ENCODE data around the gene COCH.

Gene COCH

GRCh38 chr14:30874120-30874998, at the start of gene COCH:
TSS of gene COCH (plus strand) at chr14:30874559. CDS start at chr14:30874939, 380 bp downstream.
- in situ Hi-C loops (cut with HindIII; ENCODE audit: low sequenced_read_pairs): no loop called here

GRCh38 chr14:30826070-30826469, 48.3 kb upstream of the COCH start:
- in situ Hi-C loops (cut with HindIII; ENCODE audit: low sequenced_read_pairs): no loop called here

- in situ Hi-C loops (cut with HindIII; ENCODE audit: low sequenced_read_pairs): no loop called here
Observed at GRCh38 chr14:30829853-30830252, 44.5 kb upstream of the COCH start.

- in situ Hi-C loops (cut with HindIII; ENCODE audit: low sequenced_read_pairs): no loop called here
Observed at GRCh38 chr14:30834353-30834752, 40.0 kb upstream of the COCH start.

GRCh38 chr14:30838351-30838750, 36.0 kb upstream of the COCH start:
- in situ Hi-C loops (cut with HindIII; ENCODE audit: low sequenced_read_pairs): no loop called here

GRCh38 chr14:30840086-30840779, 34.1 kb upstream of the COCH start:
- in situ Hi-C loops (cut with HindIII; ENCODE audit: low sequenced_read_pairs): loop anchor here (10.0 kb wide), 1 partner anchor 55 kb away; no protein-coding TSS in a partner anchor

GRCh38 chr14:30842431-30842830, 31.9 kb upstream of the COCH start:
- in situ Hi-C loops (cut with HindIII; ENCODE audit: low sequenced_read_pairs): loop anchor here (10.0 kb wide), 1 partner anchor 58 kb away; no protein-coding TSS in a partner anchor

- in situ Hi-C loops (cut with HindIII; ENCODE audit: low sequenced_read_pairs): loop anchor here (10.0 kb wide), 1 partner anchor 64 kb away; no protein-coding TSS in a partner anchor
Observed at GRCh38 chr14:30848449-30849240, 25.7 kb upstream of the COCH start.

- in situ Hi-C loops (cut with HindIII; ENCODE audit: low sequenced_read_pairs): loop anchor here (10.0 kb wide), 1 partner anchor 65 kb away; no protein-coding TSS in a partner anchor
Observed at GRCh38 chr14:30849354-30849753, 25.0 kb upstream of the COCH start.

GRCh38 chr14:30849983-30850382, 24.4 kb upstream of the COCH start:
- in situ Hi-C loops (cut with HindIII; ENCODE audit: low sequenced_read_pairs): loop anchor here (10.0 kb wide), 1 partner anchor 65 kb away; no protein-coding TSS in a partner anchor

- in situ Hi-C loops (cut with HindIII; ENCODE audit: low sequenced_read_pairs): no loop called here
Observed at GRCh38 chr14:30853946-30854345, 20.4 kb upstream of the COCH start.

- in situ Hi-C loops (cut with HindIII; ENCODE audit: low sequenced_read_pairs): no loop called here
Observed at GRCh38 chr14:30854492-30854891, 19.9 kb upstream of the COCH start.

GRCh38 chr14:30855345-30856037, 18.9 kb upstream of the COCH start:
- in situ Hi-C loops (cut with HindIII; ENCODE audit: low sequenced_read_pairs): no loop called here

- in situ Hi-C loops (cut with HindIII; ENCODE audit: low sequenced_read_pairs): no loop called here
Observed at GRCh38 chr14:30861200-30861599, 13.2 kb upstream of the COCH start.

GRCh38 chr14:30864934-30865333, 9.4 kb upstream of the COCH start:
- in situ Hi-C loops (cut with HindIII; ENCODE audit: low sequenced_read_pairs): no loop called here

GRCh38 chr14:30868736-30869135, 5.6 kb upstream of the COCH start:
- in situ Hi-C loops (cut with HindIII; ENCODE audit: low sequenced_read_pairs): no loop called here

GRCh38 chr14:30869551-30870155, 4.7 kb upstream of the COCH start:
- in situ Hi-C loops (cut with HindIII; ENCODE audit: low sequenced_read_pairs): no loop called here

- in situ Hi-C loops (cut with HindIII; ENCODE audit: low sequenced_read_pairs): no loop called here
Observed at GRCh38 chr14:30872602-30873001, 1.8 kb upstream of the COCH start.

GRCh38 chr14:30873308-30874119, 845 bp upstream of the COCH start:
- in situ Hi-C loops (cut with HindIII; ENCODE audit: low sequenced_read_pairs): no loop called here

Data from endothelial cell of hepatic sinusoid (primary cell).